Measurements from ENCODE around the gene MGARP.

DNA sequence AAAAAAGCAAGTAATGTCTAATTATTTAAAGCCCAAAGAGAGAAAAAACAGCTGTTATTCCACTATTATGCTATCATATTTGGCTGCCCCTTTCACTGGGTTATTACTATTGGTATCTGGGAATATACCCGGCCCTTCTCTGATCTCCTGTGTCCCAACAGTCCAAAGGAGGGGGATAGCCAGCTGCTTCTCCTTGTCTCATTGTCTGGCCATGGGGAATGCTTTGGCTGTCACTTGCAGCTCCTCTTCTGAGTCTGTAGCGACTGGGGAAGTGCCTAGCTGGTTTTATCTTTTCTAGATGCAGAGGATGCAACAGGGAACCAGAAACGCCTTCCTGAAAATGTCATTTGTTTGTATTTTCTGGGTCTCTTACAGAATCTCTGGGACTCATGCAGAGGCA lies 33.9 kb downstream of the MGARP start:
- TF ChIP-seq, protein P1, sequence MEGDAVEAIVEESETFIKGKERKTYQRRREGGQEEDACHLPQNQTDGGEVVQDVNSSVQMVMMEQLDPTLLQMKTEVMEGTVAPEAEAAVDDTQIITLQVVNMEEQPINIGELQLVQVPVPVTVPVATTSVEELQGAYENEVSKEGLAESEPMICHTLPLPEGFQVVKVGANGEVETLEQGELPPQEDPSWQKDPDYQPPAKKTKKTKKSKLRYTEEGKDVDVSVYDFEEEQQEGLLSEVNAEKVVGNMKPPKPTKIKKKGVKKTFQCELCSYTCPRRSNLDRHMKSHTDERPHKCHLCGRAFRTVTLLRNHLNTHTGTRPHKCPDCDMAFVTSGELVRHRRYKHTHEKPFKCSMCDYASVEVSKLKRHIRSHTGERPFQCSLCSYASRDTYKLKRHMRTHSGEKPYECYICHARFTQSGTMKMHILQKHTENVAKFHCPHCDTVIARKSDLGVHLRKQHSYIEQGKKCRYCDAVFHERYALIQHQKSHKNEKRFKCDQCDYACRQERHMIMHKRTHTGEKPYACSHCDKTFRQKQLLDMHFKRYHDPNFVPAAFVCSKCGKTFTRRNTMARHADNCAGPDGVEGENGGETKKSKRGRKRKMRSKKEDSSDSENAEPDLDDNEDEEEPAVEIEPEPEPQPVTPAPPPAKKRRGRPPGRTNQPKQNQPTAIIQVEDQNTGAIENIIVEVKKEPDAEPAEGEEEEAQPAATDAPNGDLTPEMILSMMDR (IDR thresholded peaks at IDR 0.05; ENCODE audit: insufficient read depth, low read length, poor library complexity, severe bottlenecking): no peak
- TF ChIP-seq EZH2phosphoT487 (conservative IDR thresholded peaks at IDR 0.05; ENCODE audit: low read length): no peak

Data from SU-DHL-6 (cell line).